ENCODE results near the gene HINT3.

Gene HINT3

GRCh38 chr6:125952764-125953501, 3.6 kb upstream of the HINT3 start:
- TF ChIP-seq CTCF (conservative IDR thresholded peaks at IDR 0.05; ENCODE audit: low read length), result peak; percentile 53
- H3K4me3 ChIP-seq (ENCODE audit: low read length), result no peak overlapping the region
- peak; percentile 30 for DNase-seq (ENCODE audit: low read depth)

- H3K4me3 ChIP-seq (ENCODE audit: low read length), result no peak overlapping the region
- TF ChIP-seq CTCF (conservative IDR thresholded peaks at IDR 0.05; ENCODE audit: low read length), result no peak
- DNase-seq (ENCODE audit: low read depth), result no peak
Measured at GRCh38 chr6:125953502-125953875, 3.1 kb upstream of the HINT3 start.

- no peak for TF ChIP-seq CTCF (conservative IDR thresholded peaks at IDR 0.05; ENCODE audit: low read length)
- no peak for DNase-seq (ENCODE audit: low read depth)
- H3K4me3 ChIP-seq (ENCODE audit: low read length), result no peak overlapping the region
Measured at GRCh38 chr6:125954735-125955339, 1.7 kb upstream of the HINT3 start.

- no peak overlapping the region; the same call in 1 of the 2 replicates for H3K4me3 ChIP-seq (ENCODE audit: low read length)
- no peak for DNase-seq (ENCODE audit: low read depth)
- TF ChIP-seq CTCF (conservative IDR thresholded peaks at IDR 0.05; ENCODE audit: low read length), result no peak
Measured at GRCh38 chr6:125955973-125956372, 597 bp upstream of the HINT3 start.

- H3K4me3 ChIP-seq (ENCODE audit: low read length), result peak overlapping the region; percentile 87
- no peak for TF ChIP-seq CTCF (conservative IDR thresholded peaks at IDR 0.05; ENCODE audit: low read length)
- DNase-seq (ENCODE audit: low read depth), result no peak
Measured at GRCh38 chr6:125957391-125957693, 772 bp downstream of the HINT3 start.

GRCh38 chr6:125957845-125958244, 1.3 kb downstream of the HINT3 start:
- peak; percentile 58 for DNase-seq (ENCODE audit: low read depth)
- H3K4me3 ChIP-seq (ENCODE audit: low read length), result peak overlapping the region; percentile 87
- no peak for TF ChIP-seq CTCF (conservative IDR thresholded peaks at IDR 0.05; ENCODE audit: low read length)

- H3K4me3 ChIP-seq (ENCODE audit: low read length), result no peak overlapping the region
- DNase-seq (ENCODE audit: low read depth), result no peak
- no peak for TF ChIP-seq CTCF (conservative IDR thresholded peaks at IDR 0.05; ENCODE audit: low read length)
Measured at GRCh38 chr6:125959041-125959440, 2.5 kb downstream of the HINT3 start.

All from AG10803 (cell line).